Measurements from ENCODE around the gene NTF3.

The NTF3 gene

DNA sequence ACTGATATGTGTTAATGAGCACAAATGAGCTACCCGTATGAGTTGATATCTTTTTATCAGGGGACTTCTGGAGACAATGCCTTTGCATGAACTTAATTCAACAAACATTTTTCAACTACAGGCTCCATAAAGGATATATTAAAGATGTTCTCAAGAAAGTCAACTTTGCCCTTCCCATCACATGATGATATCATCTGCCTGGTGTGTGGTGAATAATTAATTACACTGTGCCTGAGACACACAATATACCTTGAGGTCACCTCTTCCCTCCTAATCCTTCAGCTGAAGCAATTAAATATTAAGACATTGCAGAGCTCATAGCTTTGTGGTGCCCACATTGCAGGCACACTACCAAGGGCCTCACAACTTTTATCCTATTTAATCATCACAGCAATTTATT is 22.3 kb upstream of the NTF3 start:
- TF ChIP-seq POLR2AphosphoS5 (IDR thresholded peaks at IDR 0.05; ENCODE audit: low read depth, low read length) (no peak), SIN3A (IDR thresholded peaks at IDR 0.05; ENCODE audit: borderline replicate concordance, insufficient read depth, low read length) (no peak), TAF1 (IDR thresholded peaks at IDR 0.05; ENCODE audit: borderline replicate concordance, insufficient read depth, low read length) (no peak), FOXP2 (optimal IDR thresholded peaks at IDR 0.05; ENCODE audit: borderline replicate concordance, extremely low read depth, extremely low read length, insufficient read depth) (no peak)
- TF ChIP-seq, protein P1, sequence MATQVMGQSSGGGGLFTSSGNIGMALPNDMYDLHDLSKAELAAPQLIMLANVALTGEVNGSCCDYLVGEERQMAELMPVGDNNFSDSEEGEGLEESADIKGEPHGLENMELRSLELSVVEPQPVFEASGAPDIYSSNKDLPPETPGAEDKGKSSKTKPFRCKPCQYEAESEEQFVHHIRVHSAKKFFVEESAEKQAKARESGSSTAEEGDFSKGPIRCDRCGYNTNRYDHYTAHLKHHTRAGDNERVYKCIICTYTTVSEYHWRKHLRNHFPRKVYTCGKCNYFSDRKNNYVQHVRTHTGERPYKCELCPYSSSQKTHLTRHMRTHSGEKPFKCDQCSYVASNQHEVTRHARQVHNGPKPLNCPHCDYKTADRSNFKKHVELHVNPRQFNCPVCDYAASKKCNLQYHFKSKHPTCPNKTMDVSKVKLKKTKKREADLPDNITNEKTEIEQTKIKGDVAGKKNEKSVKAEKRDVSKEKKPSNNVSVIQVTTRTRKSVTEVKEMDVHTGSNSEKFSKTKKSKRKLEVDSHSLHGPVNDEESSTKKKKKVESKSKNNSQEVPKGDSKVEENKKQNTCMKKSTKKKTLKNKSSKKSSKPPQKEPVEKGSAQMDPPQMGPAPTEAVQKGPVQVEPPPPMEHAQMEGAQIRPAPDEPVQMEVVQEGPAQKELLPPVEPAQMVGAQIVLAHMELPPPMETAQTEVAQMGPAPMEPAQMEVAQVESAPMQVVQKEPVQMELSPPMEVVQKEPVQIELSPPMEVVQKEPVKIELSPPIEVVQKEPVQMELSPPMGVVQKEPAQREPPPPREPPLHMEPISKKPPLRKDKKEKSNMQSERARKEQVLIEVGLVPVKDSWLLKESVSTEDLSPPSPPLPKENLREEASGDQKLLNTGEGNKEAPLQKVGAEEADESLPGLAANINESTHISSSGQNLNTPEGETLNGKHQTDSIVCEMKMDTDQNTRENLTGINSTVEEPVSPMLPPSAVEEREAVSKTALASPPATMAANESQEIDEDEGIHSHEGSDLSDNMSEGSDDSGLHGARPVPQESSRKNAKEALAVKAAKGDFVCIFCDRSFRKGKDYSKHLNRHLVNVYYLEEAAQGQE (IDR thresholded peaks at IDR 0.05; ENCODE audit: insufficient read depth in 1 of 2, low read depth in 2 of 2, low read length in 2 of 2): no peak

DNA sequence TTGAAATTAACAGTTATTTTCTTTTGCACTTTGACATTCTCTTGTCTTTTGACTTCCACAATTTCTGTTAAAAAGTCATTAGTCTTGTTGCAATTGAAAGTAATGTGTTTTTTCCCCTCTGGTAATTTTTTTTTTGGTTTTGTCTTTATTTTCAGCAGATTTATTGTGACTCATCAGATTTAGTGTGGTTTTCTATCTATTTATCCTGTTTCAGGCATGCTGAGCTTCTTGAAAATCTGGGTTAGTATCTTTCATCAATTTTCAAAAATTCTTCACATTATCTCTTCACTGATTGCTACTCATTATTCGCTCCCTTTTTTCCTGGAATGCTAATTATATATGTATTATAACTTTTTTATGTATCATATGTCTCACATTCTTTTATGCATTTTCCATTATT is 15.3 kb upstream of the NTF3 start:
- TF ChIP-seq FOXP2 (optimal IDR thresholded peaks at IDR 0.05; ENCODE audit: borderline replicate concordance, extremely low read depth, extremely low read length, insufficient read depth) (no peak), POLR2AphosphoS5 (IDR thresholded peaks at IDR 0.05; ENCODE audit: low read depth, low read length) (no peak), TAF1 (IDR thresholded peaks at IDR 0.05; ENCODE audit: borderline replicate concordance, insufficient read depth, low read length) (no peak), SIN3A (IDR thresholded peaks at IDR 0.05; ENCODE audit: borderline replicate concordance, insufficient read depth, low read length) (no peak)
- TF ChIP-seq, protein P1 (IDR thresholded peaks at IDR 0.05; ENCODE audit: insufficient read depth in 1 of 2, low read depth in 2 of 2, low read length in 2 of 2): no peak

DNA sequence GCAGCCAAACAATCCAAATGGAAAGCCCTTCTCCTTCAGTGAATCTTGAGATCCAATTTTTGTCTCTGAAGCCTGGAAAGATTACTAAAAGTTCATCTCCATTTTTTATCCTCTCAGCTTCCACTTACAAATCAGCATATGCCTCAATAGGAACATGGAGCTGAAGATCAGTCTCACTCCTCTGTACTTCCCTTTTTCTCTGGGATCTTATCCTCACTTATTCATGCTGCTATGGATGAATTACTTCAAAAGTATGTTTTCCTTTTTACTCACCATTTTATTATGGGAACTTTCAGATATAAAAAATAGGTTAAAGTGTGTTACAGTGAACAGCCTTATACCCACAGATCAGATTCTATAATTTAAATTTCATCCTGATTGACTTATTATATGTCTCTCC is 14.4 kb upstream of the NTF3 start:
- TF ChIP-seq, protein P1 (IDR thresholded peaks at IDR 0.05; ENCODE audit: insufficient read depth in 1 of 2, low read depth in 2 of 2, low read length in 2 of 2): no peak
- TF ChIP-seq TAF1 (IDR thresholded peaks at IDR 0.05; ENCODE audit: borderline replicate concordance, insufficient read depth, low read length) (no peak), FOXP2 (optimal IDR thresholded peaks at IDR 0.05; ENCODE audit: borderline replicate concordance, extremely low read depth, extremely low read length, insufficient read depth) (no peak), POLR2AphosphoS5 (IDR thresholded peaks at IDR 0.05; ENCODE audit: low read depth, low read length) (no peak), SIN3A (IDR thresholded peaks at IDR 0.05; ENCODE audit: borderline replicate concordance, insufficient read depth, low read length) (no peak)

DNA sequence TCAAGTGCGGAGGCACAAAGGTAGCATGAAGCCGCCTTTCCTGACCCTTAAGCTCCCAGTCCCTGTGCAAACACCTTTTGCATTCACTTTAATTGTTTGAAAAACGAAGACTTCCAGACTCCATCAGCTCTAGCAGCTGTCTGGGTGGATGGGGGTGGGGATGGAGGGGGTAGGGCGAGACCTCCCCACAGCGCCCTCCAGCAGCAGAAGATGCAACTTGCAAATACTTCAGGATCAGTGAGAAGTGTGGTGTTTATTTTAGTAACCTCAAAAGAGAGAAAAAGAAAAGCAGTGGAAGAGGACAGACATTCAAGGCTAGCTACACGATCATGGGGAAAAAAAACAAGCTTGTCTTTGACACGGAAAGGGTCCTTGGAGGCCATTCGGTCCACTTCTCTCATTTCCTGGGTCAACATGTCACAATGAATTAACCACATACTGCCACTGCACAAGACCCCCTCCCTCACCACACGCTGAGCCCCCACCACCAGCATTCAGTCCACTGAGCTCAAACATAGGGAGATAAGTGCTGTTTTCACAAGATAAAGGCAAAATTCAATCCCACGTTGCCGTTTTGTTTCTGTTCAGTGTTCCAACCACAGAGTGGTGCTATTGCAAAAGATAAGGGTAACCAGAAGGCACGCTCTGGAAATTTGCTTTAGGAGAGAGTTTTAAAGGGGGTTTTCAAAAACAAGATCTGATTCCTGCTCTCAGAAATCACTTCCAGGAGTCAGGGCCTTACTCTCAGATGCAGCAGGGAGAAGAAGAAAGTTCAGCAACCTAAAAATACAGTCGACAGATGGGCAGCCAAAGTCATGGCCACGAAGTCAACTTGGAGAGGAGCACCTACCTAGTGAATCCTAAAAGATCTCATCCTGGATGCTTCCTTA is 3.3 kb upstream of the NTF3 start:
- no peak for TF ChIP-seq POLR2AphosphoS5 (IDR thresholded peaks at IDR 0.05; ENCODE audit: low read depth, low read length)
- TF ChIP-seq TAF1 (IDR thresholded peaks at IDR 0.05; ENCODE audit: borderline replicate concordance, insufficient read depth, low read length): no peak
- TF ChIP-seq SIN3A (IDR thresholded peaks at IDR 0.05; ENCODE audit: borderline replicate concordance, insufficient read depth, low read length): no peak
- no peak for TF ChIP-seq FOXP2 (optimal IDR thresholded peaks at IDR 0.05; ENCODE audit: borderline replicate concordance, extremely low read depth, extremely low read length, insufficient read depth)
- TF ChIP-seq, protein P1 (IDR thresholded peaks at IDR 0.05; ENCODE audit: insufficient read depth in 1 of 2, low read depth in 2 of 2, low read length in 2 of 2): no peak

All from PFSK-1 (cell line).